ENCODE results near the gene KLF9. TPM values are rescaled to one million over a fixed set of nuclear protein-coding genes. Genes with fewer than 3 reads are reported as not detected.

Gene KLF9
- 10 to 100 TPM; 13.7 to 71.0 (median 17.3) TPM for total RNA-seq

DNA sequence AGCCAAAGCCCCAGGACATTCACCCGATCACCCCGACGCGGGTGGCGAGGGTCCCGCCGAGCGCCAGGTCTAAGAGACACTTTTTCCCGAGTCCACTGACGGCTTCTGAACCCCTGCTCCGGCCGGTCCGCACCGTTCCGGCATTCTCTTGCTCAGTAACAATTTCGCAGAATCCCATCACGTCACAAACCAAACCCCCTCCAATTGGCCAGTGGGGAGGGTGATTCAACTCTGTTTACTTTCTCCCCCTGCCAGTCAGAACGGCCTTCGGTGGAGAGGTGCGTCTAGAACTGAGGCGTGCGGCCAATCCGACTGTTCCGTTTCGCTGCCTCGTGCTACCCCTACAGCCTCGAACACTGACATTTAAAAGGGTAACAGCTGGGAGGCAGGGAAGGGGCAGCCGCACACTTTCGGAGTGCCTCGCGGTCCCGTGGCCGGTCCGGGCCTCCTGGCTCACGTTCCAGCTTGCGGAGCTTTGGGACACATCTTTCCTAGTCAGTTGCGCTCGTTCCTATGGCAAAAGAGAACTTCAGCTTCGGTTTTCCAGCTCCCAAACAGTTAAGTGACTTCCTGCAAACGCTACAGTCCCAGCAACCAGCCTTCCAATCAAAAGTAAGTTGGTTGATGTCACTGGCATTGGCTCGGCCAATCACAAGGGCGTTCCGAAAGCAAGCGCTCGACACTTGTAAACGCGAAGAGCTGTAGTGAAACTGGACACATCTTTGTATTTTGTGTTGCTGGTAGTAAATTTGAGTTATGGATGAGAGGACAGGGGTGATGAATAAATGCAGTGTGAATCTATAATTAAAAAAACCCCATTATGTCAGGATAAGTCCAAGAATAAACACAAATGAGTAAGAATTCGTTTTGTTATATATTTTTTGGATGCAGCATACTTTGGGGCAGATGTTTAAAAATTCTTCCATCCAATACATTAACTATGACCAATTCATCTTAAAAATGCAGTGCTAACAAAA, at the start of gene KLF9:
Gene KLF9 (minus strand): TSS at position 859 of the 977 bp plus-strand sequence. CDS start 1,294 bp downstream, outside the sequence.
- Histone ChIP-seq H3K27ac (peak within 1 kb of the TSS; percentile 96 to 100 (median 100)), H3K4me1 (peaks cover 23 to 68% (median 27%) of the 10 kb centered on the region in 3 donors), H3K27me3 (no peaks in the 10 kb centered on the region), H3K36me3 (no peaks in the 10 kb centered on the region), H3K9me3 (no peaks in the 10 kb centered on the region), H3K4me3 (peak within 1 kb of the TSS; percentile 78 to 96 (median 88))
- intact Hi-C loops (cut with DNase I): no loop called here
- TF ChIP-seq POLR2A (IDR thresholded peaks at IDR 0.05): peak in 3 of 4 donors; percentile 96 to 99 (median 98)
- TF ChIP-seq, protein P1, sequence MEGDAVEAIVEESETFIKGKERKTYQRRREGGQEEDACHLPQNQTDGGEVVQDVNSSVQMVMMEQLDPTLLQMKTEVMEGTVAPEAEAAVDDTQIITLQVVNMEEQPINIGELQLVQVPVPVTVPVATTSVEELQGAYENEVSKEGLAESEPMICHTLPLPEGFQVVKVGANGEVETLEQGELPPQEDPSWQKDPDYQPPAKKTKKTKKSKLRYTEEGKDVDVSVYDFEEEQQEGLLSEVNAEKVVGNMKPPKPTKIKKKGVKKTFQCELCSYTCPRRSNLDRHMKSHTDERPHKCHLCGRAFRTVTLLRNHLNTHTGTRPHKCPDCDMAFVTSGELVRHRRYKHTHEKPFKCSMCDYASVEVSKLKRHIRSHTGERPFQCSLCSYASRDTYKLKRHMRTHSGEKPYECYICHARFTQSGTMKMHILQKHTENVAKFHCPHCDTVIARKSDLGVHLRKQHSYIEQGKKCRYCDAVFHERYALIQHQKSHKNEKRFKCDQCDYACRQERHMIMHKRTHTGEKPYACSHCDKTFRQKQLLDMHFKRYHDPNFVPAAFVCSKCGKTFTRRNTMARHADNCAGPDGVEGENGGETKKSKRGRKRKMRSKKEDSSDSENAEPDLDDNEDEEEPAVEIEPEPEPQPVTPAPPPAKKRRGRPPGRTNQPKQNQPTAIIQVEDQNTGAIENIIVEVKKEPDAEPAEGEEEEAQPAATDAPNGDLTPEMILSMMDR (IDR thresholded peaks at IDR 0.05): no peak
- 0 to 2% methylated on average over 15 to 26 of the region's 48 CpGs for WGBS, 2 donors
- peak; percentile 83 for DNase-seq

- H3K4me1 ChIP-seq: peaks cover 0 to 7% (median 7%) of the 10 kb centered on the region in 3 donors
- no peak overlapping the region for H3K4me3 ChIP-seq
- H3K27ac ChIP-seq: no peak overlapping the region
- TF ChIP-seq, protein P1 (IDR thresholded peaks at IDR 0.05): no peak
- TF ChIP-seq POLR2A (IDR thresholded peaks at IDR 0.05): no peak
- DNase-seq: no peak
- no peaks in the 10 kb centered on the region for H3K9me3 ChIP-seq
- intact Hi-C loops (cut with DNase I): no loop called here
- H3K27me3 ChIP-seq: no peaks in the 10 kb centered on the region
- H3K36me3 ChIP-seq: no peaks in the 10 kb centered on the region
- 83 to 88% methylated on average over 2 of the region's 2 CpGs for WGBS, 2 donors
Measured at GRCh38 chr9:70463877-70464276, 49.4 kb upstream of the KLF9 start.

DNA sequence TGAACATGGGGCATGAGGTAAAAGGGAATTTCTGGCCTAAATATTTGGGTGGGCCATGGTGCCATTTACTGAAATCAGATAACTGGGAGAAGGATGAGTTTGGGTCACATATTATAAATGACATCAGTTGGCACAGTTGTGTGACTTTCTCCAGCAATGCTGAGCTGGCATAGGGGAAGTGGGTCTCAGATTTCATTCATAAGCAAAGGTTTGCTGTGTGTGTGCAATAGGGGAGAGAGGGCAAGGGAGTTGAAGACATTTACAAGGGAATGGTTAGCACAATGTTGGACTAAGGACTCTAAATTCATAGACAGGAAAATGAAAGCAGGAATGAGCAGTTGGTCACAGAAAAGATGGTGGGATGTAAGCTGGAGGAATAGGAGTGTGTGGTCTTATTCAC, 47.8 kb upstream of the KLF9 start:
- no peaks in the 10 kb centered on the region for H3K9me3 ChIP-seq
- no peak for TF ChIP-seq POLR2A (IDR thresholded peaks at IDR 0.05)
- TF ChIP-seq, protein P1 (IDR thresholded peaks at IDR 0.05): no peak
- H3K27ac ChIP-seq: no peak overlapping the region
- intact Hi-C loops (cut with DNase I): no loop called here
- peaks cover 0 to 6% (median 5%) of the 10 kb centered on the region in 3 donors for H3K4me1 ChIP-seq
- DNase-seq: no peak
- H3K4me3 ChIP-seq: no peak overlapping the region
- H3K27me3 ChIP-seq: no peaks in the 10 kb centered on the region
- no peaks in the 10 kb centered on the region for H3K36me3 ChIP-seq

DNA sequence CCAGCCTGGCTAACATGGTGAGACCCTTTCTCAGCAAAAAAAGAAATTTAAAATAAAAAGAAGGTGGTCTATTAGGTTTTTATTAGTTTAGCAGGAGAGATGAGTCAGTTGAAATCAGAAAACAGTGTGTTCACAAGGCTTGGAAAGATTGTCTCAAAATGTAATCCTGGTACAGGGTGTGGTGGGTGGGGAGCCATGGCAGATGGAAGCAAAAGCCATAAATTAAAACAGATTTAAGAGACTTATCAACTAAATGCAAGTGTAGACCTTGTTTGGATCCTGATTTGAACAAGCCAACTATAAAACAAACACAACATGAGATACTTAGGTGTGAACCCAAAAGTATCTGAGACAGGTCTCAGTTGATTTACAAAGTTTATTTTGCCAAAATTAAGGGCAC, 42.8 kb upstream of the KLF9 start:
- intact Hi-C loops (cut with DNase I): no loop called here

More for the DNA sequence above, 42.8 kb upstream of the KLF9 start:
- no peaks in the 10 kb centered on the region for H3K36me3 ChIP-seq
- H3K9me3 ChIP-seq: no peaks in the 10 kb centered on the region
- H3K4me1 ChIP-seq: peaks cover 0 to 16% (median 0%) of the 10 kb centered on the region in 3 donors
- H3K4me3 ChIP-seq: no peak overlapping the region
- no peaks in the 10 kb centered on the region for H3K27me3 ChIP-seq
- H3K27ac ChIP-seq: no peak overlapping the region
- TF ChIP-seq, protein P1 (IDR thresholded peaks at IDR 0.05): no peak
- TF ChIP-seq POLR2A (IDR thresholded peaks at IDR 0.05): no peak
- DNase-seq: no peak

Data from esophagus squamous epithelium (tissue), 5 donors.